Esophagus muscularis mucosa (tissue), 4 donors: ENCODE measurements around the gene IL23R. TPM values are rescaled to one million over a fixed set of nuclear protein-coding genes. Genes with fewer than 3 reads are reported as not detected.

Experiments used
- DNase-seq: peaks from one replicate; pipeline ENCODE4 v3.0.0-alpha.2; 2017; ENCODE audit errors: extremely low spot score
- H3K27ac ChIP-seq, 4 donors: fragments of 200-600 bp; sonication (generic); replicated peaks in 1 of 4; 1 replicate in 3 of 4; 2 replicates in 1 of 4; pipeline ENCODE4 v1.5.1; 2016 to 2019; ENCODE audit warnings: mild to moderate bottlenecking in 1 of 4
- H3K27me3 ChIP-seq, 4 donors: fragments of 200-600 bp; sonication (generic); one replicate each; pipeline versions ENCODE4 v1.5.1 to v1.6.0; 2016 to 2019
- H3K36me3 ChIP-seq, 4 donors: fragments of 200-600 bp; sonication (generic); one replicate each; pipeline ENCODE4 v1.5.1; 2016 to 2019
- H3K4me1 ChIP-seq, 4 donors: fragments of 200-600 bp; sonication (generic); one replicate each; pipeline ENCODE4 v1.5.1; 2016 to 2019
- H3K4me3 ChIP-seq, 4 donors: fragments of 200-600 bp; sonication (generic); 1 replicate in 2 of 4; 2 replicates in 2 of 4; pipeline ENCODE4 v1.5.1; 2016 to 2019; ENCODE audit warnings: mild to moderate bottlenecking in 4 of 4, moderate library complexity in 1 of 4
- H3K9me3 ChIP-seq, 4 donors: fragments of 200-600 bp; sonication (generic); 1 replicate in 3 of 4; 2 replicates in 1 of 4; pipeline ENCODE4 v1.5.1; 2016 to 2019
- EP300 ChIP-seq: sonication (generic); formaldehyde crosslinking; IDR thresholded peaks from one replicate; pipeline ENCODE4 v1.6.1; 2017; ENCODE audit warnings: antibody characterized with exemption
- POLR2A ChIP-seq: fragments of 450-650 bp; IDR thresholded peaks from one replicate; pipeline ENCODE4 v1.6.1; 2017; ENCODE audit warnings: antibody characterized with exemption, moderate library complexity, mild to moderate bottlenecking, low read depth
- POLR2AphosphoS5 ChIP-seq, 2 donors: sonication (generic); formaldehyde crosslinking; IDR thresholded peaks; one replicate each; pipeline ENCODE4 v1.6.1; 2017; ENCODE audit warnings: antibody characterized with exemption in 2 of 2
- WGBS: methylation state at CpG from one replicate; pipeline ENCODE4 v1.1.5; 2018; 5-methylcytosine and 5-hydroxymethylcytosine counted together
- intact Hi-C: fragments of 100-400 bp; cut with DNase I; formaldehyde crosslinking; loops from one replicate; pipeline ENCODE4 v1.15.1; 2023
- total RNA-seq, 4 donors: library from RNA; depleted of rRNA; stranded (reverse); fragments of >200 nt; gene quantifications; one replicate each; pipeline versions ENCODE4 v1.1.0 to v1.2.1, GENCODE V29; 2016
- TF ChIP-seq, protein P1 (sequence below), 3 experiments: fragments of 200-600 bp in 2 of 3; fragments of 450-650 bp in 1 of 3; sonication (generic) in 2 of 3; IDR thresholded peaks; one replicate each; pipeline ENCODE4 v1.5.1; 2017 to 2019; ENCODE audit warnings: antibody characterized with exemption in 3 of 3, mild to moderate bottlenecking in 2 of 3, moderate library complexity in 1 of 3

Gene IL23R
- total RNA-seq, 4 donors from 2014 or later, result not detected

GRCh38 chr1:67148516-67149178, 17.6 kb upstream of the IL23R start:
- H3K27ac ChIP-seq, result no peak overlapping the region
- no peaks in the 10 kb centered on the region for H3K27me3 ChIP-seq
- H3K4me3 ChIP-seq, result no peak overlapping the region
- H3K36me3 ChIP-seq, result no peaks in the 10 kb centered on the region
- no peaks in the 10 kb centered on the region for H3K9me3 ChIP-seq
- TF ChIP-seq POLR2AphosphoS5 (IDR thresholded peaks at IDR 0.05) (no peak), EP300 (no peak), POLR2A (no peak)
- TF ChIP-seq, protein P1, sequence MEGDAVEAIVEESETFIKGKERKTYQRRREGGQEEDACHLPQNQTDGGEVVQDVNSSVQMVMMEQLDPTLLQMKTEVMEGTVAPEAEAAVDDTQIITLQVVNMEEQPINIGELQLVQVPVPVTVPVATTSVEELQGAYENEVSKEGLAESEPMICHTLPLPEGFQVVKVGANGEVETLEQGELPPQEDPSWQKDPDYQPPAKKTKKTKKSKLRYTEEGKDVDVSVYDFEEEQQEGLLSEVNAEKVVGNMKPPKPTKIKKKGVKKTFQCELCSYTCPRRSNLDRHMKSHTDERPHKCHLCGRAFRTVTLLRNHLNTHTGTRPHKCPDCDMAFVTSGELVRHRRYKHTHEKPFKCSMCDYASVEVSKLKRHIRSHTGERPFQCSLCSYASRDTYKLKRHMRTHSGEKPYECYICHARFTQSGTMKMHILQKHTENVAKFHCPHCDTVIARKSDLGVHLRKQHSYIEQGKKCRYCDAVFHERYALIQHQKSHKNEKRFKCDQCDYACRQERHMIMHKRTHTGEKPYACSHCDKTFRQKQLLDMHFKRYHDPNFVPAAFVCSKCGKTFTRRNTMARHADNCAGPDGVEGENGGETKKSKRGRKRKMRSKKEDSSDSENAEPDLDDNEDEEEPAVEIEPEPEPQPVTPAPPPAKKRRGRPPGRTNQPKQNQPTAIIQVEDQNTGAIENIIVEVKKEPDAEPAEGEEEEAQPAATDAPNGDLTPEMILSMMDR (IDR thresholded peaks at IDR 0.05), result no peak
- no peak for DNase-seq
- peaks cover 7 to 10% (median 9%) of the 10 kb centered on the region in 4 donors for H3K4me1 ChIP-seq
- 48% methylated on average over 6 of the region's 6 CpGs for WGBS
- intact Hi-C loops, result loop anchor here (1.0 to 5.0 kb wide), 3 partner anchors 96 to 384 kb away; partner anchors contain the start of gene SLC35D1

- no peak overlapping the region for H3K27ac ChIP-seq
- H3K27me3 ChIP-seq, result no peaks in the 10 kb centered on the region
- H3K9me3 ChIP-seq, result no peaks in the 10 kb centered on the region
- DNase-seq, result no peak
- TF ChIP-seq, protein P1 (IDR thresholded peaks at IDR 0.05), result peak; percentile 63 to 82 (median 79)
- TF ChIP-seq POLR2AphosphoS5 (IDR thresholded peaks at IDR 0.05) (no peak), EP300 (no peak), POLR2A (no peak)
- WGBS, result 20% methylated on average over 9 of the region's 9 CpGs
- no peak overlapping the region for H3K4me3 ChIP-seq
- intact Hi-C loops, result loop anchor here (1.0 to 5.0 kb wide), 3 partner anchors 97 to 384 kb away; partner anchors contain the start of gene SLC35D1
- peaks cover 7 to 10% (median 9%) of the 10 kb centered on the region in 4 donors for H3K4me1 ChIP-seq
- H3K36me3 ChIP-seq, result no peaks in the 10 kb centered on the region
Observed at GRCh38 chr1:67149179-67149770, 17.0 kb upstream of the IL23R start.

DNA sequence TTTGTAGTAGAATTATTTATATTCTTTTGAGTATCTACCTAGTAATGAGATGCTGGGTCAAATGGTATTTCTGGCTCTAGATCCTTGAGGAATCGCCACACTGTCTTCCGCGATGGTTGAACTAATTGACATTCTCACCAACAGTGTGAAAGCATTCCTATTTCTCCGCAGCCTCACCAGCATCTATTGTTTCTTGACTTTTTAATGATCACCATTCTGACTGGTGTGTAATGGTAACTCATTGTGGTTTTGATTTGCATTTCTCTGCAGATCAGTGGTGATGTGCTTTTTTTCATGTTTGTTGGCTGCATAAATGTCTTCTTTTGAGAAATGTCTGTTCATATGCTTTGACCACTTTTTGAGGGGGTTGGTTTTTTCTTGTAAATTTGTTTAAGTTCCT, 15.3 kb upstream of the IL23R start:
- TF ChIP-seq POLR2A (no peak), POLR2AphosphoS5 (IDR thresholded peaks at IDR 0.05) (no peak)
- no peak for DNase-seq
- intact Hi-C loops, result no loop called here
- no peaks in the 10 kb centered on the region for H3K27me3 ChIP-seq
- no peak overlapping the region for H3K4me3 ChIP-seq
- H3K27ac ChIP-seq, result no peak overlapping the region
- peaks cover 7 to 10% (median 9%) of the 10 kb centered on the region in 4 donors for H3K4me1 ChIP-seq
- WGBS, result 87% methylated on average over 4 of the region's 4 CpGs
- H3K36me3 ChIP-seq, result no peaks in the 10 kb centered on the region
- no peaks in the 10 kb centered on the region for H3K9me3 ChIP-seq

GRCh38 chr1:67158401-67158800, 7.9 kb upstream of the IL23R start:
- 61% methylated on average over 2 of the region's 2 CpGs for WGBS
- Histone ChIP-seq H3K4me1 (no peaks in the 10 kb centered on the region), H3K27me3 (peaks cover 0 to 6% (median 0%) of the 10 kb centered on the region in 4 donors), H3K36me3 (no peaks in the 10 kb centered on the region), H3K4me3 (no peak overlapping the region), H3K27ac (no peak overlapping the region), H3K9me3 (no peaks in the 10 kb centered on the region)
- DNase-seq, result no peak
- TF ChIP-seq, protein P1 (IDR thresholded peaks at IDR 0.05), result no peak
- TF ChIP-seq EP300 (no peak), POLR2AphosphoS5 (IDR thresholded peaks at IDR 0.05) (no peak), POLR2A (no peak)
- intact Hi-C loops, result no loop called here

DNA sequence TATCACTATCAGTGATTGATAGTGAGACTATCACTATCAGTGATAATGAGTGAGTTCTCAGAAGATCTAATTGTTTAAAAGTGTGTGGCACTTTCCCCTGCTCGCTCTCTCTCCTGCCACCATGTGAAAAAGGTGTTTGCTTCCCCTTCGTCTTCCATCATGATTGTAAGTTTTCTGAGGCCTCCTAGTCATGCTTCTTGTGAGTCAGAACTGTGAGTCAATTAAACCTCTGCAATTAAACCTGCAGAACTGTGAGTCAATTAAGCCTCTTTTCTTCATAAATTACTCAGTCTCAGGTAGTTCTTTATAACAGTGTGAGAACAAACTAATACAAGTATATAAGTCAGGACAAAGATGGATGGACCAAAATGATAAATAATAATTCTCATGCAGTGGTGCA, 7.0 kb upstream of the IL23R start:
- Histone ChIP-seq H3K4me3 (no peak overlapping the region), H3K27ac (no peak overlapping the region), H3K4me1 (no peaks in the 10 kb centered on the region), H3K27me3 (peaks cover 0 to 6% (median 0%) of the 10 kb centered on the region in 4 donors), H3K9me3 (no peaks in the 10 kb centered on the region), H3K36me3 (no peaks in the 10 kb centered on the region)
- no peak for DNase-seq
- WGBS, result 75% methylated on average over 2 of the region's 2 CpGs
- TF ChIP-seq, protein P1 (IDR thresholded peaks at IDR 0.05), result no peak
- TF ChIP-seq POLR2A (no peak), EP300 (no peak), POLR2AphosphoS5 (IDR thresholded peaks at IDR 0.05) (no peak)
- intact Hi-C loops, result no loop called here
